A673 (cell line): Measurements from ENCODE around the gene AGAP9.
"Not testable (repeated sequence)": the region's sequence is repeated elsewhere in the genome, so short reads cannot be mapped to it uniquely, and the experiment has no call there.

Experiments
- CTCF ChIP-seq: fragments of 300-800, 200-600 bp; sonication (generic); conservative IDR thresholded peaks from 2 replicates; pipeline ENCODE4 v1.5.1; 2017; ENCODE audit warnings: low read depth, mild to moderate bottlenecking, antibody characterized with exemption, low read length, moderate library complexity, mixed read lengths
- EZH2 ChIP-seq: fragments of 200-600 bp; sonication (generic); IDR thresholded peaks from 2 replicates; pipeline ENCODE4 v1.6.1; 2017; ENCODE audit warnings: borderline replicate concordance, low read depth, mild to moderate bottlenecking, mixed read lengths, antibody characterized with exemption, low read length; ENCODE audit not compliant: poor library complexity, severe bottlenecking

- TF ChIP-seq CTCF, EZH2: not testable (repeated sequence)
These were observed 37.0 kb upstream of the AGAP9 start for GRCh38 chr10:47560452-47560851.
